Brain microvascular endothelial cell (primary cell): ENCODE data around the gene PTMS.

Experiments
- DNase-seq: peaks from one replicate; pipeline ENCODE4 v3.0.0-alpha.2; 2020
- H3K27ac ChIP-seq: fragments of 250-450 bp; sonication (Bioruptor Pico); 2 replicates; pipeline ENCODE4 v1.5.1; 2020; ENCODE audit warnings: mild to moderate bottlenecking, moderate library complexity
- H3K27me3 ChIP-seq: fragments of 250-450 bp; sonication (Bioruptor Pico); replicated peaks from 2 replicates; pipeline ENCODE4 v1.5.1; 2020; ENCODE audit warnings: mild to moderate bottlenecking
- H3K36me3 ChIP-seq: fragments of 250-450 bp; sonication (Bioruptor Pico); replicated peaks from 2 replicates; pipeline ENCODE4 v1.5.1; 2020; ENCODE audit warnings: mild to moderate bottlenecking
- H3K4me3 ChIP-seq: 2 replicates; pipeline ENCODE4 v1.5.1; 2011; ENCODE audit warnings: low read depth, mild to moderate bottlenecking, control low read depth, low read length, moderate library complexity
- CTCF ChIP-seq: IDR thresholded peaks from 2 replicates; pipeline ENCODE4 v1.5.1; 2011; ENCODE audit warnings: low read depth, mild to moderate bottlenecking, moderate library complexity, low read length, control low read depth, inconsistent platforms; ENCODE audit errors: missing control alignments
- in situ Hi-C: cut with HindIII; loops from 2 replicates; pipeline ENCODE4 v1.10.0; 2017; ENCODE audit warnings: low sequenced_read_pairs, low pct_ligation_motif_present

Gene PTMS

DNA sequence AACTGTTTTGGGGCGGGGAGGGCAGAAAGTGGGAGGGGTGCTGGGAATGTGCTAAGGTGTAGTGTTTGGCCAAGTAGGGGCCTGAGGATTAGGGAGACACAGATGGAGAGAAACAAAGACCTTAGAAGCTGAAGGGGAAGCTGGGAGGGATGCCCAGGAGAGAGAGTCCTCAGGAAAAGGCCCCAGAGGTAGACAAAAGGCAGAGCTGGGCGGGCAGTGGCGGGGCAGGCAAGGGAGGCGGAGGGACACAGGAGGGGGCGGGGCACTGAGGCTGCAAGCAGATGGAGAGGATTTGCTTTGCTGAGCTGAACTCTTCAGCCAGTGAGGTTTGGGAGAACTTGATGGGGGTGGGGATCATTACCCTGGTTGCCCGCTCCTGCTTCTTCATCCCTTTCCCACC lies 2.8 kb downstream of the PTMS start:
- in situ Hi-C loops = no loop called here
- Histone ChIP-seq H3K27ac (no peak overlapping the region), H3K27me3 (no peaks in the 10 kb centered on the region), H3K4me3 (peak overlapping the region; percentile 90), H3K36me3 (peaks cover 18% of the 10 kb centered on the region)
- TF ChIP-seq CTCF = no peak
- DNase-seq = no peak

DNA sequence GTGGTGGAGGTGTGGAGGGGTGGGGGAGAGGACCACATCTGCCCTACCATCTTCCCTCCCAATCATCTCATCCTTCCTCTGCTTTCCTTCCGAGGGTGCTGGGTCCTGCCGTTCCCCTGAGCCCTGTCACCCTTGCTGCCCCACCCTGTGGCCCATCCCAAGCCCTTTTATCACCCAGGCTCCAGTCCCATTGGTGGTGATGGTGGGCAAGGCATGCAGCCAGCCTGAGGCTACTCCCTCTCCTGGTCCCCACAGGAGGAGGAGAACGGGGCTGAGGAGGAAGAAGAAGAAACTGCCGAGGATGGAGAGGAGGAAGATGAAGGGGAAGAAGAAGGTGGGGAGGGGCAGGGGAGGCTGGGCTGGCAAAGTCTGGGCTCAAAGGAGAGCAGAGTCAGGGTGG lies 3.5 kb downstream of the PTMS start:
- Histone ChIP-seq H3K27me3 (no peaks in the 10 kb centered on the region), H3K27ac (no peak overlapping the region), H3K36me3 (peaks cover 18% of the 10 kb centered on the region), H3K4me3 (no peak overlapping the region)
- in situ Hi-C loops = no loop called here
- TF ChIP-seq CTCF = no peak
- DNase-seq = no peak

- no peak overlapping the region for H3K4me3 ChIP-seq
- no peaks in the 10 kb centered on the region for H3K27me3 ChIP-seq
- in situ Hi-C loops = no loop called here
- no peak for TF ChIP-seq CTCF
- no peak overlapping the region for H3K27ac ChIP-seq
- DNase-seq = no peak
- peaks cover 18% of the 10 kb centered on the region for H3K36me3 ChIP-seq
These were observed 3.9 kb downstream of the PTMS start for GRCh38 chr12:6770094-6770493.

GRCh38 chr12:6770600-6770999 lies 4.4 kb downstream of the PTMS start:
- DNase-seq = no peak
- Histone ChIP-seq H3K36me3 (peaks cover 18% of the 10 kb centered on the region), H3K4me3 (no peak overlapping the region), H3K27ac (no peak overlapping the region), H3K27me3 (no peaks in the 10 kb centered on the region)
- TF ChIP-seq CTCF = no peak
- in situ Hi-C loops = no loop called here

- in situ Hi-C loops = no loop called here
- H3K27ac ChIP-seq = no peak overlapping the region
- H3K36me3 ChIP-seq = peaks cover 18% of the 10 kb centered on the region
- no peak for DNase-seq
- no peak overlapping the region for H3K4me3 ChIP-seq
- H3K27me3 ChIP-seq = no peaks in the 10 kb centered on the region
- TF ChIP-seq CTCF = no peak
These were observed 4.9 kb downstream of the PTMS start for GRCh38 chr12:6771091-6771495.

DNA sequence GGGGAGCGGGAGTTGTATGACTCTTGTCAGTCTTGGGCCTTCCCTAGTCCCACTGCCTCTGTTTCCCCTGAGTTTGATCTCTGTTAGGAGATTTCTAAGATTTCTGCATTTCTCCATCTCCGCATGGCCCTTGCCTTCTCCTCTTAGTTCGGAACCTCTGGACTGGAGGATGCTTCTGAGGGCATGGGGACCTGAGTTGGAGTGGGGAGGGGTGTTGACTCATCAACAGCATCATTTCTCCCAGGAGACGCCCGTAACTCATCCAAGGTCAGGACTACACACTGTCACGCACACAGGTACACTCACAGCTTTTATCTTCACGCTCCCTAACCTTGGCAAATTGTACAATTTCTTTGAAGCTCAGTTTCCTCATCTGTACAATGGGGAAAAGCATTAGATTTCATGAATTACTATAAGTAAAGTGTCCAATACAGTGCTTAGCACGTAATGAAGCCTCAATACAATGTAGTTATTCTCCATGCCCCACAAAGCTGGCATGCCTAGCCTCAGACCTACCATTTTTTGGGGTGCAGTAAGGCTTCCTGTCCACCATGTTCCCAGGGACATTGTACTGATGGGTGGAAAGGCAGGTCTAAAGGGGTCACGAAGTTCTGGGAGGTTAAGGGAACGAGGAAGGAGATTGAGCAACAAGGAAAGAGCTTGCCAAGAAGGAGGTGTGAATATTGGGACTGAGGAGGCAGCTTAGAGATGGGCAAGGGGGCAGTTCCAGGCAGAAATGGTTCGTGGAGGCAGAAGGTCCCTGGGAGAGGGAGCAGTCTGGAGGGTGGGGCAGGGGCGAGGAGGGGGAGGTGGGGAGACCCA lies 5.6 kb downstream of the PTMS start:
- Histone ChIP-seq H3K27ac (no peak overlapping the region), H3K36me3 (peaks cover 18% of the 10 kb centered on the region), H3K4me3 (no peak overlapping the region), H3K27me3 (no peaks in the 10 kb centered on the region)
- in situ Hi-C loops = no loop called here
- no peak for DNase-seq
- TF ChIP-seq CTCF = no peak
